Measurements from ENCODE around the gene LLGL2.

The LLGL2 gene

GRCh38 chr17:75607086-75607485, 81.6 kb downstream of the LLGL2 start:
- Histone ChIP-seq H3K4me1 (ENCODE audit: control insufficient read depth, insufficient read depth, low read length) (no peaks in the 10 kb centered on the region), H3K27me3 (ENCODE audit: control insufficient read depth, insufficient read depth, low read length) (no peaks in the 10 kb centered on the region), H3K9ac (ENCODE audit: low read length) (no peak overlapping the region), H3K36me3 (ENCODE audit: control insufficient read depth, insufficient read depth, low read length) (peaks cover 7% of the 10 kb centered on the region), H3K27ac (ENCODE audit: low read depth, low read length) (no peak overlapping the region), H3K4me3 (ENCODE audit: low read length) (no peak overlapping the region)

GRCh38 chr17:75610103-75610984, 84.8 kb downstream of the LLGL2 start:
- Histone ChIP-seq H3K9ac (ENCODE audit: low read length) (no peak overlapping the region), H3K4me1 (ENCODE audit: control insufficient read depth, insufficient read depth, low read length) (no peaks in the 10 kb centered on the region), H3K27me3 (ENCODE audit: control insufficient read depth, insufficient read depth, low read length) (no peaks in the 10 kb centered on the region), H3K4me3 (ENCODE audit: low read length) (peak overlapping the region; percentile 38), H3K36me3 (ENCODE audit: control insufficient read depth, insufficient read depth, low read length) (peaks cover 14% of the 10 kb centered on the region), H3K27ac (ENCODE audit: low read depth, low read length) (no peak overlapping the region)

DNA sequence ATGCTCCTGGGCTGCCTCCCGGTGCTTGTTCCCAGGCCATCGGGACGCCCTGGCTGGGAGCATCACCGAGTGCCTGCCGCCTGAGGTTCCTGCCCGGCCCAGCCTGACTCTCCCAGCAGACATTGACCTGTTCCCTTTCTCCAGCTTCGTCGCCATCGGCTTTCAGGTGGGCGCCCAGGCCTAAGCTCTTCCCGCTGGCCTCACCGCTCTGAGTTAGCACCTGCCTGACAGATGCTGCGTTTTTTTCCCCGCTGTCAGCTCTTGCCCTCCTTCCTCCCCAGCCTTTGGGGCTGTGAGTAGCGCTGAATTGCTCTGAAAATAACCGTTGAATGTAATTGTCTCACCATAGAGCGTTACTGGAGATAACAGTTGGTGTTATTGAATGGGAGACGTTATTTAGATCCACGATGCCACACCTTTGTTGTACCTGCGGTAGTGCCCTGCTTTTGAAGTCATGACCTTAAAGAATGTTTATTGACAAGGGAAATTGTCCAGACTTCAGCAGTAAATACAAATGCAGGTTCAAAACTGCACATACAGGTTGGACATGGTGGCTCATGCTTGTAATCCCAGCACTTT, 86.4 kb downstream of the LLGL2 start:
- H3K27ac ChIP-seq (ENCODE audit: low read depth, low read length) = no peak overlapping the region
- peak overlapping the region; percentile 4 for H3K9ac ChIP-seq (ENCODE audit: low read length)
- H3K27me3 ChIP-seq (ENCODE audit: control insufficient read depth, insufficient read depth, low read length) = no peaks in the 10 kb centered on the region
- peaks cover 20% of the 10 kb centered on the region for H3K36me3 ChIP-seq (ENCODE audit: control insufficient read depth, insufficient read depth, low read length)
- peak overlapping the region; percentile 15 for H3K4me3 ChIP-seq (ENCODE audit: low read length)
- no peaks in the 10 kb centered on the region for H3K4me1 ChIP-seq (ENCODE audit: control insufficient read depth, insufficient read depth, low read length)

DNA sequence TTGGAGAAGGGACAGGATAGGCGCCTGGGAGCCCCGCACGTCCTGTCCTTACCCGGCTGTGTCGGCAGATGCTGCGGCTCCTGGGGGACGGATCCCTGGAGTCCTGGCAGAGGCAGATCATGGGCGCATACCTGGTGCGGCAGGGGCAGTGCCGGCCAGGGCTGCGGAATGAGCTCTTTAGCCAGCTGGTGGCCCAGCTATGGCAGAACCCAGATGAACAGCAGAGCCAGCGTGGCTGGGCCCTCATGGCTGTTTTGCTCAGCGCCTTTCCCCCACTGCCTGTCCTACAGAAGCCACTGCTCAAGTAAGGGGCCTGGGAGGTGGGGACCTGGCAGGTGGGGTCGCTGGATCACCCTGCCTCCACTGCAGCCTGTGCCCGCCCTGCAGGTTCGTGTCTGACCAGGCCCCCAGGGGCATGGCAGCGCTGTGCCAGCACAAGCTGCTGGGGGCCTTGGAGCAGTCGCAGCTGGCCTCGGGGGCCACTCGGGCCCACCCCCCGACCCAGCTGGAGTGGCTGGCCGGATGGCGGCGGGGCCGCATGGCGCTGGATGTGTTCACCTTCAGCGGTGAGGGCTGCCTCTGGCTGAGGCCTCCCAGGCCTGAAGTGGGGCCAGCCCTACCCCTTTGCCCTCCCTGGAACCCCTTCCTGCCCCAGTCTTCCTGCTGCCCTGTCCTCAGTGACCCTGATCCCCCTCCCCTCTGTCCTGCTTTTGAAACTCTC, 87.6 kb downstream of the LLGL2 start:
- no peak overlapping the region for H3K4me3 ChIP-seq (ENCODE audit: low read length)
- no peak overlapping the region for H3K27ac ChIP-seq (ENCODE audit: low read depth, low read length)
- peaks cover 23% of the 10 kb centered on the region for H3K36me3 ChIP-seq (ENCODE audit: control insufficient read depth, insufficient read depth, low read length)
- no peaks in the 10 kb centered on the region for H3K27me3 ChIP-seq (ENCODE audit: control insufficient read depth, insufficient read depth, low read length)
- no peaks in the 10 kb centered on the region for H3K4me1 ChIP-seq (ENCODE audit: control insufficient read depth, insufficient read depth, low read length)
- no peak overlapping the region for H3K9ac ChIP-seq (ENCODE audit: low read length)

- H3K4me3 ChIP-seq (ENCODE audit: low read length) = no peak overlapping the region
- no peak overlapping the region for H3K9ac ChIP-seq (ENCODE audit: low read length)
- no peaks in the 10 kb centered on the region for H3K4me1 ChIP-seq (ENCODE audit: control insufficient read depth, insufficient read depth, low read length)
- H3K27me3 ChIP-seq (ENCODE audit: control insufficient read depth, insufficient read depth, low read length) = no peaks in the 10 kb centered on the region
- peaks cover 32% of the 10 kb centered on the region for H3K36me3 ChIP-seq (ENCODE audit: control insufficient read depth, insufficient read depth, low read length)
- no peak overlapping the region for H3K27ac ChIP-seq (ENCODE audit: low read depth, low read length)
Measured at GRCh38 chr17:75614006-75614405, 88.5 kb downstream of the LLGL2 start.

DNA sequence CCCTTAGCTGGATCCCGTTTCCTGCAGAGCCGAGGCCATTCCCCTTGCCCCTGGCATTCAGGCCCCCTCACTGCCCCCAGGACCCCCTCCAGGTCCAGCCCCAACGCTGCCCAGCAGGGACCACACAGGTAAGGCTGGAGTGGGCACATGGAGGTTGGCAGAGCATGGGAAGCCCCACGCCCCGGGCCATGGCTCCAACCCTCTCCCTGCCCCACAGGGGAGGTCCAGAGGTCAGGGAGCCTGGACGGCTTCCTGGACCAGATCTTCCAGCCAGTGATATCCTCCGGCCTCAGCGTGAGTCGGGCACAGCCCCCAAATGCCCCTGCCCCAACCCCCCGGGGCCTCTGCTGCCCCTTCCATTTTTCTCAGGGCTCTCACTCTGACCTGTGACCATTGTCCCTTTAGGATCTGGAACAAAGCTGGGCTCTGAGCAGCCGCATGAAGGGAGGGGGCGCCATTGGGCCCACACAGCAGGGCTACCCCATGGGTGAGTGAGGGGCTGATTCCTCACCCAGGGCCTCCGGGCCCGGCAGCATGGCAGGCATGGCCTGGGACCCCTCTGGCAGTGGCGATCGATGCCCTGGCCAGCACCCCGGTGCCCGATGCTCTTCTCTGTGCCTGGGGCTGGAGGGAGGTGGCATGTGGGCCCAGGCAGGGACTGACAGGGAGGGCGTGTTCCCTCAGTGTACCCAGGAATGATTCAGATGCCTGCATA, 89.2 kb downstream of the LLGL2 start:
- peaks cover 34% of the 10 kb centered on the region for H3K36me3 ChIP-seq (ENCODE audit: control insufficient read depth, insufficient read depth, low read length)
- no peaks in the 10 kb centered on the region for H3K27me3 ChIP-seq (ENCODE audit: control insufficient read depth, insufficient read depth, low read length)
- no peak overlapping the region for H3K27ac ChIP-seq (ENCODE audit: low read depth, low read length)
- no peak overlapping the region for H3K4me3 ChIP-seq (ENCODE audit: low read length)
- H3K9ac ChIP-seq (ENCODE audit: low read length) = no peak overlapping the region
- no peaks in the 10 kb centered on the region for H3K4me1 ChIP-seq (ENCODE audit: control insufficient read depth, insufficient read depth, low read length)

DNA sequence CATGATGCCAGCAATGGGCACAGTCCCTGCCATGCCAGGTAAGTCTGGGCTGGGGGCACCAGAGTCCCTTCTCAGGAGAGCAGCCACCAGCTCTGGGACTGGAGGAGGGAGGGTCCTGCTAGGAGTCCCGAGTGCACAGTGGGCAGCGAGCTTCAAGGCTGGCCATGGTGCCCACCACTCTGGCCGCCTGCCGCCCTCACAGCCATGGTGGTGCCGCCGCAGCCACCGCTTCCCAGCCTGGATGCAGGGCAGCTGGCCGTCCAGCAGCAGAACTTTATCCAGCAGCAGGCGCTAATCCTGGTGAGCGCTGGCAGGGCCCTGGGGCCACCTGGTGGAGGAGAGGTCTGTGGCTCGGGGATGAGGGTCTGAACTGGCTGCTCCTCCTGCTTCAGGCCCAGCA, 89.8 kb downstream of the LLGL2 start:
- Histone ChIP-seq H3K36me3 (ENCODE audit: control insufficient read depth, insufficient read depth, low read length) (peaks cover 38% of the 10 kb centered on the region), H3K4me1 (ENCODE audit: control insufficient read depth, insufficient read depth, low read length) (no peaks in the 10 kb centered on the region), H3K9ac (ENCODE audit: low read length) (no peak overlapping the region), H3K4me3 (ENCODE audit: low read length) (no peak overlapping the region), H3K27ac (ENCODE audit: low read depth, low read length) (no peak overlapping the region), H3K27me3 (ENCODE audit: control insufficient read depth, insufficient read depth, low read length) (no peaks in the 10 kb centered on the region)

DNA sequence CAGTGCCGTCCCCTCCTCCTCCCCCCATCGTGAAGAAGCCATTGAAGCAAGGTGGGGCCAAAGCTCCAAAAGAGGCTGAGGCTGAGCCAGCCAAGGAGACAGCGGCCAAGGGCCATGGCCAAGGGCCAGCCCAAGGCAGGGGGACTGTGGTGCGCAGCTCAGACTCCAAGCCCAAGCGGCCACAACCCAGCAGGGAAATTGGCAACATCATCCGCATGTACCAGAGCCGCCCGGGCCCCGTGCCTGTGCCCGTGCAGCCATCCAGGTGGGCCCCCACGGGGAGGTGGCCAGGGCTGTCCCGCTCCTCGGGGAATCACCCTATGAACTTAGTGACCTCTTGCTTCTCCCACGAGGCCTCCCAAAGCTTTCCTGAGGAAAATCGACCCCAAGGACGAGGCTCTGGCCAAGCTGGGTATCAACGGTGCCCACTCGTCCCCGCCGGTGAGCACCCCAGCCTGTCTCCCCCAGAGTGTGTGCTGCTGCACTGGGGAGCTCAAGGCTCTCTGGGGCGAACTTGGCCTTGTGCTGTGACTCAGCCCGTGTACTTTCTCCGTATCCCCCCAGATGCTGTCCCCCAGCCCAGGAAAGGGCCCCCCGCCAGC, 91.1 kb downstream of the LLGL2 start:
- Histone ChIP-seq H3K27me3 (ENCODE audit: control insufficient read depth, insufficient read depth, low read length) (no peaks in the 10 kb centered on the region), H3K9ac (ENCODE audit: low read length) (no peak overlapping the region), H3K4me1 (ENCODE audit: control insufficient read depth, insufficient read depth, low read length) (no peaks in the 10 kb centered on the region), H3K36me3 (ENCODE audit: control insufficient read depth, insufficient read depth, low read length) (peaks cover 39% of the 10 kb centered on the region), H3K4me3 (ENCODE audit: low read length) (no peak overlapping the region), H3K27ac (ENCODE audit: low read depth, low read length) (no peak overlapping the region)

GRCh38 chr17:75617218-75617617, 91.7 kb downstream of the LLGL2 start:
- H3K4me1 ChIP-seq (ENCODE audit: control insufficient read depth, insufficient read depth, low read length) = no peaks in the 10 kb centered on the region
- H3K36me3 ChIP-seq (ENCODE audit: control insufficient read depth, insufficient read depth, low read length) = peaks cover 33% of the 10 kb centered on the region
- H3K27me3 ChIP-seq (ENCODE audit: control insufficient read depth, insufficient read depth, low read length) = no peaks in the 10 kb centered on the region
- no peak overlapping the region for H3K27ac ChIP-seq (ENCODE audit: low read depth, low read length)
- no peak overlapping the region for H3K4me3 ChIP-seq (ENCODE audit: low read length)
- no peak overlapping the region for H3K9ac ChIP-seq (ENCODE audit: low read length)

GRCh38 chr17:75617675-75618074, 92.2 kb downstream of the LLGL2 start:
- no peaks in the 10 kb centered on the region for H3K27me3 ChIP-seq (ENCODE audit: control insufficient read depth, insufficient read depth, low read length)
- peaks cover 33% of the 10 kb centered on the region for H3K36me3 ChIP-seq (ENCODE audit: control insufficient read depth, insufficient read depth, low read length)
- no peak overlapping the region for H3K9ac ChIP-seq (ENCODE audit: low read length)
- H3K4me1 ChIP-seq (ENCODE audit: control insufficient read depth, insufficient read depth, low read length) = no peaks in the 10 kb centered on the region
- H3K27ac ChIP-seq (ENCODE audit: low read depth, low read length) = no peak overlapping the region
- H3K4me3 ChIP-seq (ENCODE audit: low read length) = no peak overlapping the region

- H3K27ac ChIP-seq (ENCODE audit: low read depth, low read length) = no peak overlapping the region
- no peak overlapping the region for H3K4me3 ChIP-seq (ENCODE audit: low read length)
- no peak overlapping the region for H3K9ac ChIP-seq (ENCODE audit: low read length)
- H3K27me3 ChIP-seq (ENCODE audit: control insufficient read depth, insufficient read depth, low read length) = no peaks in the 10 kb centered on the region
- no peaks in the 10 kb centered on the region for H3K4me1 ChIP-seq (ENCODE audit: control insufficient read depth, insufficient read depth, low read length)
- H3K36me3 ChIP-seq (ENCODE audit: control insufficient read depth, insufficient read depth, low read length) = peaks cover 29% of the 10 kb centered on the region
Measured at GRCh38 chr17:75619506-75620431, 94.3 kb downstream of the LLGL2 start.
